PC-3 (cell line): ENCODE results near the gene CBFA2T3.

ENCODE experiments used
- CTCF ChIP-seq: fragments of 300-600 bp; sonication (generic); conservative IDR thresholded peaks from 2 replicates; pipeline ENCODE4 v1.5.1; 2017; ENCODE audit warnings: antibody characterized with exemption, low read depth, mild to moderate bottlenecking, low read length
- EZH2 ChIP-seq: fragments of 300-600 bp; sonication (generic); IDR thresholded peaks from one replicate; pipeline ENCODE4 v1.6.1; 2017; ENCODE audit warnings: antibody characterized with exemption, mild to moderate bottlenecking, low read length; ENCODE audit not compliant: unreplicated experiment

DNA sequence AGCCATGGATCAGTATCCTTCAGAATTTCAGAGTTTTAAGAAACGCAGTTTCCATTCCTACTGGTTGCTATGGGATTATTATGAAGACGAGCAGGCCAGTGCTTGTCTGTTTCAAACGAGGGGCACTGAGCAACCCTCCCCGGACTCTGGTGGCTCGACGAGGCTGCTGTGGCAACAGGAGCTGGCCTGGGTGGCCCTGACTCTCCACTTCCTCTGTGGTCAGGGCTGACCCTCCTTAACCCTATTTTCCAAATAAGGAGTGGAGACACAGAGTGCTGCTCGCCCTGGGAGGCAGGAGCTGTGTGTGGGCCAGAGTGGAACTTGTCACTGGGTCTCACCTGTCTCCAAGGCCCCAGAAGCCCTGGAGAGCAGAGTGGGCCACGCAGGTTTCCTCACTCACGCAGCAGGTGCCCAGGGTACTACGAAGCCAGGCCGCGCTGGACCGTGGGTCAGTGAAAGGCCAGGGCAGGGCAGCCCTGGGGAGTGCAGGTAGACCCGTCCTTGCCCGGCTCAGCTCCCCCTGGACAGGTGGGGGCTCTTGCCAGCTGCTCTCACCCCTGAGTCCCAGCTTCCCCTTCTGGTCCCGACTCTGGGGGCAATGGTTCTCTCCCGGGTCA is 123.6 kb downstream of the CBFA2T3 start:
- no peak for TF ChIP-seq CTCF
- no peak for TF ChIP-seq EZH2
